Activated T-cell treated with anti-CD3 and anti-CD28 coated beads, Interleukin-2, amount 50 U/mL, for 4 hours (primary cell): Measurements from ENCODE around the gene DNASE1L3. TPM values are rescaled to one million over a fixed set of nuclear protein-coding genes. Genes with fewer than 3 reads are reported as not detected.

Source experiments
- ATAC-seq, 2 donors: fragments of 200-7000 bp; cut with Tn5 transposase; one replicate each; pipeline ENCODE4 v1.10.0; 2021
- DNase-seq: peaks from one replicate; pipeline ENCODE4 v3.0.0-alpha.2; 2020
- H3K27me3 Mint-ChIP-seq: one replicate; pipeline ENCODE4 v1.8.0; 2021; ENCODE audit warnings: low read depth, mixed read lengths
- H3K36me3 Mint-ChIP-seq: one replicate; pipeline ENCODE4 v1.8.0; 2022; ENCODE audit warnings: mixed read lengths; ENCODE audit not compliant: insufficient read depth
- H3K4me1 Mint-ChIP-seq: one replicate; pipeline ENCODE4 v1.8.0; 2021; ENCODE audit warnings: low read depth, mixed read lengths
- H3K4me3 Mint-ChIP-seq: one replicate; pipeline ENCODE4 v1.8.0; 2021; ENCODE audit warnings: mild to moderate bottlenecking, moderate library complexity, mixed read lengths
- H3K9me3 Mint-ChIP-seq: one replicate; pipeline ENCODE4 v1.8.0; 2021; ENCODE audit warnings: mixed read lengths
- total RNA-seq, 3 donors: library from RNA; stranded (reverse); gene quantifications; one replicate each; pipeline ENCODE4 v1.2.1, GENCODE V29; 2021

The DNASE1L3 gene
- total RNA-seq, 3 donors from 2014 or later = not detected

DNA sequence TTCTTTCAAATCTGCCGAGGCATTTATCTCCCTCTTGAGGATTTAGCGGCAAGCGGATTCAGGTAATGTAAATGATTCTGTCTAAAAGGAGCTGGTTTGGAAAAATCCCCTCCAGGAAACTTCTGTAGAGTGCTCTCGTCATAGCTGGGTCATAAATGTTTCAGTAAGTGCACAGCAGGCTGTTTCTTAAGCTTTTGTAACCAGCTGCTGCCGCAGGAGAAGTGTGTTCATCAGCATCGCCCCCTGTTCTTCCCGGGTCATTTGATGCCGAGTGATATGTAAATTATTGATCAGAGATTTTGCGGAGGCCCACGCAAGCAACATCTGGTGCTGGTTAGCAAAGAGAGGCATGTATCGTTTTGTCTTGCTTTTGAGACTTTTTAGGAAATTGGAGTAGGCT is 53.1 kb downstream of the DNASE1L3 start:
- H3K4me1 Mint-ChIP-seq = no peaks in the 10 kb centered on the region
- no peaks in the 10 kb centered on the region for H3K27me3 Mint-ChIP-seq
- H3K9me3 Mint-ChIP-seq = no peaks in the 10 kb centered on the region
- no peak for DNase-seq
- no peak for ATAC-seq
- peaks cover 30% of the 10 kb centered on the region for H3K36me3 Mint-ChIP-seq
- H3K4me3 Mint-ChIP-seq = no peak overlapping the region

DNA sequence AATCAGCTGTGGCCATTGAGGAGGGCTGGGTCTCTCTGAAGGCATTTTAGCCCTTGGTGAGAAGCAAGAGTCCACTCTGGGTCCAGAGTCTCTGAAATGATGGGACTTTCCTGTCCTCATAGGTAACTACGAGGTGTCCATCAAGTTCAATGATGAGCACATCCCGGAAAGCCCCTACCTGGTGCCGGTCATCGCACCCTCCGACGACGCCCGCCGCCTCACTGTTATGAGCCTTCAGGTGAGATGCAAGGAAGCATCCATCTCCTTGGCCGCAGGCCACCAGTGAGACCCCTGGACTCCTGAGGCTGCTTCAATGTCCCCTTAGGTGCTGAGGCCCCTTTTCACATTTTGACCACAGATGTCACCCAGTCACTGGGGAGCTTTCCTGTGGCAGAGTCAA is 54.9 kb downstream of the DNASE1L3 start:
- H3K9me3 Mint-ChIP-seq = no peaks in the 10 kb centered on the region
- no peak for DNase-seq
- no peaks in the 10 kb centered on the region for H3K27me3 Mint-ChIP-seq
- H3K36me3 Mint-ChIP-seq = peaks cover 24% of the 10 kb centered on the region
- ATAC-seq = no peak
- H3K4me1 Mint-ChIP-seq = no peaks in the 10 kb centered on the region
- no peak overlapping the region for H3K4me3 Mint-ChIP-seq

DNA sequence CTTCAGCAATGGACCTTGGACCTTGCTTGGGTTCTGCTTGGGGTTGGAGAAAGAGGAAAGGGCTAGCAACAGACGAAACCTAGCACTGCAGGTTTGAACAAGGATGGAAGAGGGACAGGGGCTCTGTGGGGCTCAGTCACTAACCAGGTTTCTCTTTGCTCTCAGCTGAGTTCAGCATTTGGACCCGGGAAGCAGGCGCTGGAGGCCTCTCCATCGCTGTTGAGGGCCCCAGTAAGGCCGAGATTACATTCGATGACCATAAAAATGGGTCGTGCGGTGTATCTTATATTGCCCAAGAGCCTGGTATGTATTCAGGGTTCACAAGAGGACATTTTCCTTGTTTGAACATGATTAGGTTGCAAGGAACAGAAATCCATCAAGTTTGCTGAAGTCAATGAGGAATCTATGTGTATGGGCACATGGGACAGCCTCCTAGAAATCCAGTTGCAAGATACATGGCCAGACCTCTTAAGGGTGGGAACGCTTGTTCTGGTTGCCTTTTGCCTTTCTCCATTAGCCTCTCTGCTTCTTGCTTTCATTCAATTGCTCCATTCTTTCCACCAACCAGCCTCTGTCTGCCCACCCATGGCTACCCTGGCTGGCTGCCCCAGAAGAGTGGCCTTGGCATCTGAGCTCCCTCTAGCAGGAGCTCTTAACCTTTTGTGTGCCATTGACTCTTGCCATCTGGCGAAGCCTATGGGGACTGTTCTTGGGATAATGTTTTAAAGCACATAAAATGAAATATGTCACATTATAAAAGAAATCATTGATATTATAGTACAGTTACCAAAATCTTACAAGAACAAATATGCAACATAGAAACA is 55.9 kb downstream of the DNASE1L3 start:
- H3K36me3 Mint-ChIP-seq = peaks cover 18% of the 10 kb centered on the region
- no peaks in the 10 kb centered on the region for H3K4me1 Mint-ChIP-seq
- H3K4me3 Mint-ChIP-seq = no peak overlapping the region
- ATAC-seq (no peak), DNase-seq (no peak)
- no peaks in the 10 kb centered on the region for H3K9me3 Mint-ChIP-seq
- H3K27me3 Mint-ChIP-seq = no peaks in the 10 kb centered on the region

DNA sequence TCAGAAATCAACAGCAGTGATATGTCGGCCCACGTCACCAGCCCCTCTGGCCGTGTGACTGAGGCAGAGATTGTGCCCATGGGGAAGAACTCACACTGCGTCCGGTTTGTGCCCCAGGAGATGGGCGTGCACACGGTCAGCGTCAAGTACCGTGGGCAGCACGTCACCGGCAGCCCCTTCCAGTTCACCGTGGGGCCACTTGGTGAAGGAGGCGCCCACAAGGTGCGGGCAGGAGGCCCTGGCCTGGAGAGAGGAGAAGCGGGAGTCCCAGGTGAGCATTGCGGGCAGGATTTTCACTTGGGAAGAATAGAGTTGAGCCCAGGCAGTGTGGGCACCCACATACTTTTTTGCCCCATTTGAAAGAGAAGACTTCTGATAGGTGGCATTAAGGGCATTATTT is 57.4 kb downstream of the DNASE1L3 start:
- Mint-ChIP-seq H3K4me3 (no peak overlapping the region), H3K4me1 (no peaks in the 10 kb centered on the region), H3K36me3 (peaks cover 28% of the 10 kb centered on the region), H3K9me3 (no peaks in the 10 kb centered on the region), H3K27me3 (no peaks in the 10 kb centered on the region)
- no peak for DNase-seq
- ATAC-seq = no peak

DNA sequence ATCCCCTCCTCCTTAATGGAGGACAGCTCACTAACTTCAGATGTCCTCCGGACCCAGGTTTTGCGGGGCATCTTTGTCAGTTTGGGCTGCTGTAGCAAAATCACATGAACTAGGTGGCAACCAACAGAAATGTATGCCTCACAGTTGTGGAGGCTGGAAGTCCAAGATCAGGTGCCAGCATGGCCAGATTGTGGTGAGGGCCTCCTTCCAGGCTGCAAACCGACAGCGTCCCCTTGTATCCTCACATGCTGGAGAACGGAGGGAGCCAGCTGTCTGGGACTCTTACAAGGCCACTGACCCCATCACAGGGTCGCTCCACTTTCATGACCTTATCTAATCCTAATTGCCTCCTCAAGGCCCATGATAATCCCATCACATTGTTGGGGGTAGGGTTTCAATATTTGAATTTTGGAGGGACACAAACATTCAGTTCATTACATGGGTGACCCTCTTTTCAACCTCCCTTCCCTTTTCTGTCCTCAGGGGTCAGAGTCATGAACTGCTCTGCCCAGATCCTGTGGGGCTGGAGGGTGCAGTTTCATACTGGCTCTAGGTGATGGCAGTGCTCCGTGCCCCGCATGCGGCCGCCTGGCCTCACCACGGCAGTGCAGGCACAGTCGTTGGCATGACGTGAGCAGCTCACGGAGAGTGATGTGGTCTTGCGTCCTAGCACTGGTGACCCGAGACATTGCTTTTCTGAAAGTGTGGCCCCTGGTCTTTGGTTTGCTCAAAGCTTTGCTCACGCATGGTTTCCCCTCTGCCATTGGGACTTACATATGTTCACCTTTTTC is 58.4 kb downstream of the DNASE1L3 start:
- no peaks in the 10 kb centered on the region for H3K9me3 Mint-ChIP-seq
- H3K4me3 Mint-ChIP-seq = no peak overlapping the region
- no peak for DNase-seq
- no peaks in the 10 kb centered on the region for H3K4me1 Mint-ChIP-seq
- no peaks in the 10 kb centered on the region for H3K27me3 Mint-ChIP-seq
- no peak for ATAC-seq
- H3K36me3 Mint-ChIP-seq = peaks cover 28% of the 10 kb centered on the region

DNA sequence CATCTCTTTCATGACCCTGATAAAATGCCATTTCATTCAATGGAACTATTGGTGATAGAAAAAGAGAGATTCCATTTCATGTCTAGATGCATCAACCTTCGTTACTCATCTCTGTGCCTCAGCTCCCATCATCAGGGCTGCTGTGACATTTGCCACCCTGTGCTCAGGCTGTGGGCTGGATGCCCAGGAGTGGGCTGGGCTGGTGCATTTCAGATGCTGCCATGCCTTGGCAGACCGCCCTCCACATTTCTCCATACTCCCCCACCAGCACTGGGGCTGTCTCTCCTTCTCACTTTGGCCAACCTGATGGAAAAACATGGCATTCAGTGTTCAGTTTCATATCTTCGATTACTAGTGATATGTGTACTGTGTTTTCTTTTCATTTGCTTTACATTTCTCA is 59.1 kb downstream of the DNASE1L3 start:
- Mint-ChIP-seq H3K36me3 (peaks cover 32% of the 10 kb centered on the region), H3K9me3 (no peaks in the 10 kb centered on the region), H3K4me3 (no peak overlapping the region), H3K4me1 (no peaks in the 10 kb centered on the region), H3K27me3 (no peaks in the 10 kb centered on the region)
- ATAC-seq (no peak), DNase-seq (no peak)

DNA sequence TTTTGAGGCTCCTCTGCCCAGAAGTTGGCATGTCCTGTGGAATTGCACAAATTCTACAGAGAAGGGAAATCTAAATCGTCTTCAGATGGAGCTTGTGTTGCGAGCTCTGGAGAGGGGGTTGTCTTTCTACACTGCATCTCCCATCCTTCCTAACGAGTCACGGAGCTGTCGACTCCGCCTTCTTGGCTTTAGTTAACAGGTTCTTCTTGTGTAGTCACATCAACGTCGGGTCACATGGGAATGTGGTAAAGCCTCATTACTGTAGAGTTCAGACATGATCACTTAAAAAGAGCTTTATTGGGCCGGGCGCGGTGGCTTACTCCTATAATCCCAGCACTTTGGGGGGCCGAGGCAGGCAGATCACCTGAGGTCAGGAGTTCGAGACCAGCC is 60.0 kb downstream of the DNASE1L3 start:
- H3K9me3 Mint-ChIP-seq = no peaks in the 10 kb centered on the region
- H3K4me3 Mint-ChIP-seq = no peak overlapping the region
- H3K4me1 Mint-ChIP-seq = no peaks in the 10 kb centered on the region
- peaks cover 32% of the 10 kb centered on the region for H3K36me3 Mint-ChIP-seq
- H3K27me3 Mint-ChIP-seq = no peaks in the 10 kb centered on the region
- DNase-seq (no peak), ATAC-seq (no peak)

DNA sequence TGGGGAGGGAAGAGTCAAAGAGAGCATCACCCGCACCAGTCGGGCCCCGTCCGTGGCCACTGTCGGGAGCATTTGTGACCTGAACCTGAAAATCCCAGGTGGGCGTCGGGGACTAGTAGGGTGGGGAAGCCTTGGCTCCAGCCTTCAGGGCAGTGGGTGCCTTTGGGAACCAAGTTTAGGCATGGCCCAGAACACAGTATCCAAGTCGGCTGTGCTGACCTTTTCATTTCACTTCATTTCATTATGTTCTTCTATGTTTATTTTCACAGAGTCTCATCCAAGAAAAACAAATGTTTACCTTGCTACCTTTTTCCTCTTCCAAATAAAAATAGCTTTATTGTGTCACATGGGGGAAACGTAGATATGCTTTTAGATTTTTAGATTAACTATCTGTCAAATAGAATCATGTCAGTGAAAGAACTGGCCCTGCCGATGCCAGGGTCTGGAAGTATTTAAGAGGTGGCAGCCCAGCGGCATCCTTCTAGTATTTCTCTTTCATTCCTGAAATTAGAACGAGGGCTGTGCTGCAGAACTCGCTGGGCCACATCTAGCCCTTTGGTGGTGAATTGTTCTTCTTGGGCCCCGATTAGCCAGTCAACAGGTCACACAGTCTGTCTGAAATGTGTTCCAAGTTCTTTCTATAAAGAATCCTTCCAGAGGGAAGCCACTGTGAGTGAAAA is 60.5 kb downstream of the DNASE1L3 start:
- DNase-seq (no peak), ATAC-seq (no peak)
- no peaks in the 10 kb centered on the region for H3K4me1 Mint-ChIP-seq
- no peaks in the 10 kb centered on the region for H3K27me3 Mint-ChIP-seq
- H3K36me3 Mint-ChIP-seq = peaks cover 32% of the 10 kb centered on the region
- H3K4me3 Mint-ChIP-seq = no peak overlapping the region
- no peaks in the 10 kb centered on the region for H3K9me3 Mint-ChIP-seq

DNA sequence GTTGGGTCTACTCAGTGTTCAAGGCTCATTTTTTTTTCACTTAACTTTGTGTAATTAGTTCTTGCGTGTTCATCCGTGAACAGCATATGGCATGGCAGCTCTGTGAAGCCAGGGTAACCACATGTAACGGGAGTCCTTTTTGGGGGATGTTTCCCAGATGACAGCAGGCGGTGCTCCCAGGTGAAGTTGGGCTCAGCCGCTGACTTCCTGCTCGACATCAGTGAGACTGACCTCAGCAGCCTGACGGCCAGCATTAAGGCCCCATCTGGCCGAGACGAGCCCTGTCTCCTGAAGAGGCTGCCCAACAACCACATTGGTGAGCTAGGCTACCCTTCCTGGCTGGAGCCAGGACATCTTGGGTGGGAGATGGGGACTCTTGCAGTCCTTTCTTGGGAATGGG is 62.7 kb downstream of the DNASE1L3 start:
- DNase-seq (no peak), ATAC-seq (no peak)
- no peaks in the 10 kb centered on the region for H3K27me3 Mint-ChIP-seq
- no peaks in the 10 kb centered on the region for H3K4me1 Mint-ChIP-seq
- peaks cover 30% of the 10 kb centered on the region for H3K36me3 Mint-ChIP-seq
- H3K4me3 Mint-ChIP-seq = no peak overlapping the region
- no peaks in the 10 kb centered on the region for H3K9me3 Mint-ChIP-seq

DNA sequence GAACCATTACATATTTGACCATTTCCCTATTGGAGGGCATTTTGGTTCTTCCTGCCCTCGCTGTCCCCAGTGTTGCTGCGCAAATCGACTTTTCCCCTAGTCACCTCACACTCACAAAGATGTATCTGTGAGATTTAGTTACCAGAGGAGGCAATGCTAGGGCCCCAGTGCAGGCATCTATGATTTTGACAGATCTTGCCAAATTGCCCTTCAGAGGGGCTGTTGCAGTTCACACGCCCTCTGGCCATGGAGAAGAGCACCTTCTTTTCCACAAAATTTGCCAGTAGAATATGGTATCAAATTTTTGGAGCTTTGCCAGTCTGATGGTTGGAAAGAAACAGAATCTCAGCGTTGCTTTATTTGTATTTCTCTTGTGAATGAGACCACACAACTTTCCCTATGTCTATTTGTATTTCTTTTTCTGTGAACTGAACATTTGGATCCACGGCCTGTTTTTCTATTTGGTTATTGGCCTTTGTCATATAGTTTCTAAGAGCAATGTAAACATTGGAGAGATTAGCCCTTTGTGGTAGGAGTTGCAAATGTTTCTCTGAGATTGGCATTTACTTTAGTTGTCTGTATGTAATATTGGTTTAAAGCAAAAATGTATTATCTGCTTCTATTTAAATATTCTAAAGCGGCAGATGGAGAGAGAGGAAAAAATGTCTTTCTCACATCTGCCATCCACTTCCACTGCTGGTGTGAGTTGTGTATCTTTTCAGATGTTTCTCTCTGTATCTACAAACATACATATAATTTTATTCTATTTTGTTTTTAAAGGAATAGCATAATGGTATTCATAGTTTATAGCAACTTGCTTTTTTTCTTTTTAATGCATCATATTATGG is 66.1 kb downstream of the DNASE1L3 start:
- ATAC-seq = no peak
- Mint-ChIP-seq H3K36me3 (peaks cover 40% of the 10 kb centered on the region), H3K9me3 (no peaks in the 10 kb centered on the region), H3K27me3 (no peaks in the 10 kb centered on the region), H3K4me3 (no peak overlapping the region), H3K4me1 (no peaks in the 10 kb centered on the region)
- DNase-seq = no peak

DNA sequence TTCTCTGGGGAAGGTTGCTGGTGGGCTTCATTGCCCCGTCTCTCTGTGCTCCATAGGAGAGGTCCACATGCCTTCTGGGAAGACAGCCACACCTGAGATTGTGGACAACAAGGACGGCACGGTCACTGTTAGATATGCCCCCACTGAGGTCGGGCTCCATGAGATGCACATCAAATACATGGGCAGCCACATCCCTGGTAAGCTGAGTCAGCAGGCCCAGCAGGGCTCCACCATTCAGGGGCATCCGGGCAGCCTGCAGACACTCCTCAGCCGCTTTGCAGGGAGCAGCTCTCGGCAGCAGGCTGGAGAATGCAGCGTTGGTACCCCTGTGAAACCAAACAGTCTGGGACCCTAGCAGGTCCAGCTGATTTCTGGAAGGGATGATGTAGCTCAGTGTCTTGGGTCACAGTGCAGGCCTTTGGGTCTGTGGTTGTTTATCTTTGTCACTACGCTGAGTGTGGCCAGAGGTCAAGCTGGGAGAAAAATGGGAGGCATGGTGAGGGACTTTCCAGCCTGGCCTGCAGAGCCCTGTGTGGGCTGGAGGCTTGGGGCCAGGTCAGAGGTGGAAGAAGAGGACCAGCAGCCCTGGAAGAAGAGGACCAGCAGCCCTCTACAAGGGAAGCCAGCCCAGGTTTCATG is 67.2 kb downstream of the DNASE1L3 start:
- no peaks in the 10 kb centered on the region for H3K4me1 Mint-ChIP-seq
- no peaks in the 10 kb centered on the region for H3K9me3 Mint-ChIP-seq
- DNase-seq (no peak), ATAC-seq (no peak)
- H3K36me3 Mint-ChIP-seq = peaks cover 37% of the 10 kb centered on the region
- H3K4me3 Mint-ChIP-seq = no peak overlapping the region
- H3K27me3 Mint-ChIP-seq = no peaks in the 10 kb centered on the region
